Keratinocyte (primary cell): ENCODE results near the gene ZNF460. TPM values are rescaled to one million over a fixed set of nuclear protein-coding genes. Genes with fewer than 3 reads are reported as not detected.
"Not testable (repeated sequence)": the region's sequence is repeated elsewhere in the genome, so short reads cannot be mapped to it uniquely, and the experiment has no call there.

Experiments
- DNase-seq: peaks from one replicate; pipeline ENCODE4 v3.0.0-alpha.2; 2011; ENCODE audit warnings: low read depth, missing footprints, low spot score
- FAIRE-seq: peaks from 2 replicates; lab custom pipeline; 2011; peaks lifted over from hg19 to GRCh38; lab: Jason Lieb, UNC
- H2AFZ ChIP-seq: 2 replicates; pipeline ENCODE4 v1.6.0; 2012; ENCODE audit warnings: low read length, control low read depth, inconsistent platforms; ENCODE audit not compliant: control insufficient read depth
- H3K27ac ChIP-seq: 2 replicates; pipeline ENCODE4 v1.5.1; 2011; ENCODE audit warnings: low read length; ENCODE audit not compliant: control insufficient read depth, insufficient read depth
- H3K27me3 ChIP-seq: 3 replicates; pipeline ENCODE4 v1.6.0; 2011; ENCODE audit warnings: low read length; ENCODE audit not compliant: control insufficient read depth, insufficient read depth; ENCODE audit errors: extremely low read depth
- H3K36me3 ChIP-seq, 2 experiments: 2 replicates in 1 of 2; 3 replicates in 1 of 2; pipeline ENCODE4 v1.5.1; 2011; ENCODE audit warnings: low read length in 2 of 2, mild to moderate bottlenecking in 1 of 2; ENCODE audit not compliant: control insufficient read depth in 2 of 2, insufficient read depth in 2 of 2; ENCODE audit errors: extremely low read depth in 1 of 2
- H3K4me1 ChIP-seq: 3 replicates; pipeline ENCODE4 v1.5.1; 2011; ENCODE audit warnings: low read length; ENCODE audit not compliant: control insufficient read depth, insufficient read depth; ENCODE audit errors: extremely low read depth
- H3K4me2 ChIP-seq: 3 replicates; pipeline ENCODE4 v1.6.0; 2011; ENCODE audit warnings: low read depth, low read length; ENCODE audit not compliant: control insufficient read depth, insufficient read depth; ENCODE audit errors: extremely low read depth
- H3K4me3 ChIP-seq, 3 experiments: fragments of 200-600 bp in 1 of 3; sonication (generic) in 1 of 3; 2 replicates in 2 of 3; 3 replicates in 1 of 3; pipeline ENCODE4 v1.5.1; 2011 to 2016; ENCODE audit warnings: low read length in 3 of 3, mild to moderate bottlenecking in 3 of 3, control low read depth in 2 of 3, inconsistent platforms in 1 of 3, low read depth in 1 of 3, mixed read lengths in 1 of 3, mixed run types in 1 of 3, moderate library complexity in 1 of 3; ENCODE audit not compliant: control insufficient read depth in 2 of 3, insufficient read depth in 2 of 3; ENCODE audit errors: extremely low read depth in 1 of 3
- H3K79me2 ChIP-seq: 2 replicates; pipeline ENCODE4 v1.6.0; 2012; ENCODE audit warnings: low read length; ENCODE audit not compliant: control insufficient read depth, insufficient read depth
- H3K9ac ChIP-seq: 3 replicates; pipeline ENCODE4 v1.6.0; 2011; ENCODE audit warnings: low read length; ENCODE audit not compliant: control insufficient read depth, insufficient read depth; ENCODE audit errors: extremely low read depth
- H3K9me1 ChIP-seq: 3 replicates; pipeline ENCODE4 v1.6.0; 2011; ENCODE audit warnings: low read length; ENCODE audit not compliant: control insufficient read depth, insufficient read depth; ENCODE audit errors: extremely low read depth
- H3K9me3 ChIP-seq: 2 replicates; pipeline ENCODE4 v1.5.1; 2012; ENCODE audit warnings: low read depth, low read length; ENCODE audit not compliant: control insufficient read depth
- H4K20me1 ChIP-seq: 3 replicates; pipeline ENCODE4 v1.6.0; 2011; ENCODE audit warnings: low read length; ENCODE audit not compliant: control insufficient read depth, insufficient read depth; ENCODE audit errors: extremely low read depth
- CTCF ChIP-seq, 3 experiments: IDR thresholded peaks in 1 of 3; conservative IDR thresholded peaks in 1 of 3; optimal IDR thresholded peaks in 1 of 3; 2 replicates in 2 of 3; 3 replicates in 1 of 3; pipeline versions ENCODE3 to v1.5.1; 2011; ENCODE audit warnings: low read length in 3 of 3, mild to moderate bottlenecking in 3 of 3, moderate library complexity in 2 of 3, control low read depth in 1 of 3, inconsistent platforms in 1 of 3; ENCODE audit not compliant: insufficient read depth in 2 of 3; ENCODE audit errors: extremely low read depth in 1 of 3
- EZH2 ChIP-seq: IDR thresholded peaks from one replicate; pipeline ENCODE4 v1.6.1; 2012; ENCODE audit warnings: inconsistent platforms, mild to moderate bottlenecking, low read length, moderate library complexity
- dilution Hi-C: fragments of 300-500 bp; cut with MboI; formaldehyde crosslinking; loops from one replicate; pipeline ENCODE4 v1.7.0; 2020; ENCODE audit warnings: low sequenced_read_pairs; ENCODE audit not compliant: extremely low pct_ligation_motif_present
- polyA plus RNA-seq, 5 experiments: library from polyadenylated mRNA; depleted of rRNA in 3 of 5; stranded (reverse) in 3 of 5; stranded (forward) in 1 of 5; unstranded in 1 of 5; fragments of >200 nt; gene quantifications; 1 replicate in 1 of 5; 2 replicates in 3 of 5; 3 replicates in 1 of 5; pipeline versions ENCODE4 v1.2.1 to v1.2.3, GENCODE V29; 2011 to 2012; ENCODE audit warnings: missing spikeins in 2 of 5, low read depth in 1 of 5, low replicate concordance in 1 of 5

The ZNF460 gene
- polyA plus RNA-seq, 1 donor (not counting 4 experiments of a cell fraction or from before 2014, with no cell fraction given) = 10.3 TPM

- Histone ChIP-seq H3K36me3 (peaks cover 27 to 29% of the 10 kb centered on the region in 2 experiments), H3K4me3 (no peak overlapping the region), H3K4me1 (no peaks in the 10 kb centered on the region), H3K79me2 (peaks cover 3% of the 10 kb centered on the region), H3K4me2 (no peak overlapping the region), H3K27me3 (no peaks in the 10 kb centered on the region), H2AFZ (no peak overlapping the region), H3K9me3 (no peaks in the 10 kb centered on the region), H3K27ac (no peak overlapping the region), H3K9ac (no peak overlapping the region), H3K9me1 (no peaks in the 10 kb centered on the region), H4K20me1 (no peaks in the 10 kb centered on the region)
- dilution Hi-C loops = no loop called here
- TF ChIP-seq CTCF (optimal IDR thresholded peaks at IDR 0.05 in 1 of 3, IDR thresholded peaks at IDR 0.05 in 1 of 3, conservative IDR thresholded peaks at IDR 0.05 in 1 of 3; ENCODE audit: extremely low read depth in 1 of 3, insufficient read depth in 2 of 3, low read length in 3 of 3) = no peak
- TF ChIP-seq EZH2 = no peak
- DNase-seq = no peak
- FAIRE-seq = no peak
Measured at GRCh38 chr19:57248646-57249045, 31.6 kb upstream of the ZNF460 start.

- Histone ChIP-seq H3K79me2 (no peaks in the 10 kb centered on the region), H3K36me3 (peaks cover 28 to 34% of the 10 kb centered on the region in 2 experiments), H3K9me3 (no peaks in the 10 kb centered on the region), H4K20me1 (no peaks in the 10 kb centered on the region), H3K4me3 (no peak overlapping the region), H3K27ac (no peak overlapping the region), H3K9ac (no peak overlapping the region), H2AFZ (no peak overlapping the region), H3K27me3 (no peaks in the 10 kb centered on the region), H3K4me1 (no peaks in the 10 kb centered on the region), H3K9me1 (no peaks in the 10 kb centered on the region), H3K4me2 (no peak overlapping the region)
- dilution Hi-C loops = no loop called here
- DNase-seq = no peak
- no peak for FAIRE-seq
- TF ChIP-seq CTCF (optimal IDR thresholded peaks at IDR 0.05 in 1 of 3, IDR thresholded peaks at IDR 0.05 in 1 of 3, conservative IDR thresholded peaks at IDR 0.05 in 1 of 3; ENCODE audit: extremely low read depth in 1 of 3, insufficient read depth in 2 of 3, low read length in 3 of 3) (no peak), EZH2 (no peak)
Measured at GRCh38 chr19:57249329-57249728, 31.0 kb upstream of the ZNF460 start.

GRCh38 chr19:57253767-57254166 lies 26.5 kb upstream of the ZNF460 start:
- H3K79me2 ChIP-seq, H3K4me3 ChIP-seq, H3K4me1 ChIP-seq, H3K27ac ChIP-seq, dilution Hi-C loops, H3K9ac ChIP-seq, H3K9me1 ChIP-seq, H4K20me1 ChIP-seq, H3K27me3 ChIP-seq, FAIRE-seq, H3K9me3 ChIP-seq, H2AFZ ChIP-seq, H3K4me2 ChIP-seq, DNase-seq: not testable (repeated sequence)
- peaks cover 12 to 16% of the 10 kb centered on the region in 2 experiments for H3K36me3 ChIP-seq
